ENCODE results near the gene SLC12A9. TPM values are rescaled to one million over a fixed set of nuclear protein-coding genes. Genes with fewer than 3 reads are reported as not detected.

The SLC12A9 gene
- total RNA-seq, 2 donors from 2014 or later = 22.0 to 29.4 TPM

GRCh38 chr7:100866729-100867039 lies 14.2 kb downstream of the SLC12A9 start:
- no peaks in the 10 kb centered on the region for H3K9me3 ChIP-seq
- intact Hi-C loops (cut with DNase I) = no loop called here
- no peaks in the 10 kb centered on the region for H3K27me3 ChIP-seq (replicated peaks; ENCODE audit: insufficient read depth)
- peaks cover 0 to 5% of the 10 kb centered on the region in 2 donors for H3K36me3 ChIP-seq
- H3K27ac ChIP-seq = peak overlapping the region; percentile 86 to 98
- WGBS = 26% methylated on average over 4 of the region's 5 CpGs
- DNase-seq (ENCODE audit: low spot score) = no peak
- peak overlapping the region; percentile 41 to 57 for H3K4me3 ChIP-seq
- TF ChIP-seq CTCF (IDR thresholded peaks at IDR 0.05) (no peak), POLR2AphosphoS5 (IDR thresholded peaks at IDR 0.05) (no peak), POLR2A (IDR thresholded peaks at IDR 0.05) (no peak)
- H3K4me1 ChIP-seq (replicated peaks) = peaks cover 20% of the 10 kb centered on the region

GRCh38 chr7:100867040-100867775 lies 14.7 kb downstream of the SLC12A9 start, which contains the start of gene TRIP6:
TRIP6 (plus strand) TSS chr7:100867387; CDS start chr7:100867498, 111 bp downstream.
- WGBS = 2% methylated on average over 39 of the region's 42 CpGs
- Histone ChIP-seq H3K27ac (peak within 1 kb of the TSS; percentile 86 to 98), H3K4me3 (peak within 1 kb of the TSS; percentile 41 to 57), H3K36me3 (peaks cover 0 to 5% of the 10 kb centered on the region in 2 donors), H3K27me3 (replicated peaks; ENCODE audit: insufficient read depth) (no peaks in the 10 kb centered on the region), H3K4me1 (replicated peaks) (peaks cover 20% of the 10 kb centered on the region), H3K9me3 (no peaks in the 10 kb centered on the region)
- TF ChIP-seq CTCF (IDR thresholded peaks at IDR 0.05) (no peak), POLR2A (IDR thresholded peaks at IDR 0.05) (peak; percentile 64), POLR2AphosphoS5 (IDR thresholded peaks at IDR 0.05) (peak; percentile 86)
- intact Hi-C loops (cut with DNase I) = no loop called here
- DNase-seq (ENCODE audit: low spot score) = peak; percentile 81

- intact Hi-C loops (cut with DNase I) = no loop called here
Observed at GRCh38 chr7:100867776-100868485, 15.4 kb downstream of the SLC12A9 start.

DNA sequence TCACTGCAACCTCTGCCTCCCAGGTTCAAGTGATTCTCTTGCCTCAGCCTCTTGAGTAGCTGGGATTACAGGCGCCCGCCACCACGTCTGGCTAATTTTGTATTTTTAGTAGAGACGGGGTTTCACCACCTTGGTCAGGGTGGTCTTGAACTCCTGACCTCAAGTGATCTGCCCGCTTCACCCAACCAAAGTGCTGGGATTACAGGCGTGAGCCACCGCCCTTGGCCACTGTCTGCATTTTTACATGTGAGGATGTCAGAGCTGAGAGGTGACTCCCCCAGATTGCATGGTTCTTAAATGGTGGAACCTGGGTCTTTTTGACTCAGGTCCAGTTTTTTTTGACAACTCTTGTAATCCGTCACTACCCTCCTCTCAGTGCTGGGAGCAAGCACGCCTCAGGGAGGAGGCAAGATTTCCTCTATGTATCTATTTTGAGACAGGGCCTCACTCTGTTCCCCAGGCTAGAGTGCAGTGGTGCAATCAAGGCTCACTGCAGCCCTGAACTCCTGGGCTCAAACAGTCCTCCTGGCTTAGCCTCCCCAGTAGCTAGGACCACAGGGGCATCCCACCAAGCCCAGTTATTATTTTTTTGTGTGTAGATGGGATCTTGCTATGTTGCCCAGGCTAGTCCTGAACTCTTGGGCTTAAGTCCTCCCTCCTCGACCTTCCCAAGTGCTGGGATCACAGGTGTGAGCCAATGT lies 21.2 kb downstream of the SLC12A9 start:
- Histone ChIP-seq H3K4me1 (replicated peaks) (peaks cover 16% of the 10 kb centered on the region), H3K36me3 (peaks cover 0 to 10% of the 10 kb centered on the region in 2 donors), H3K27ac (peak overlapping the region in 1 of 2 donors; percentile 90), H3K9me3 (no peaks in the 10 kb centered on the region), H3K27me3 (replicated peaks; ENCODE audit: insufficient read depth) (no peaks in the 10 kb centered on the region), H3K4me3 (peak overlapping the region in 1 of 2 donors; percentile 79)
- DNase-seq (ENCODE audit: low spot score) = no peak
- TF ChIP-seq CTCF (IDR thresholded peaks at IDR 0.05) (no peak), POLR2A (IDR thresholded peaks at IDR 0.05) (no peak), POLR2AphosphoS5 (IDR thresholded peaks at IDR 0.05) (no peak)
- WGBS = 85% methylated on average over 10 of the region's 10 CpGs
- intact Hi-C loops (cut with DNase I) = no loop called here

More at GRCh38 chr7:100867776-100868485, 15.4 kb downstream of the SLC12A9 start:
- peaks cover 20% of the 10 kb centered on the region for H3K4me1 ChIP-seq (replicated peaks)
- no peaks in the 10 kb centered on the region for H3K27me3 ChIP-seq (replicated peaks; ENCODE audit: insufficient read depth)
- WGBS = 6% methylated on average over 21 of the region's 27 CpGs
- H3K9me3 ChIP-seq = no peaks in the 10 kb centered on the region
- peak overlapping the region; percentile 86 to 98 for H3K27ac ChIP-seq
- H3K4me3 ChIP-seq = peak overlapping the region; percentile 41 to 57
- DNase-seq (ENCODE audit: low spot score) = no peak
- peaks cover 0 to 5% of the 10 kb centered on the region in 2 donors for H3K36me3 ChIP-seq
- TF ChIP-seq CTCF (IDR thresholded peaks at IDR 0.05) (no peak), POLR2AphosphoS5 (IDR thresholded peaks at IDR 0.05) (no peak), POLR2A (IDR thresholded peaks at IDR 0.05) (no peak)

Measured in prostate gland (tissue), 2 donors.